Measurements from ENCODE around the gene TXN2. TPM values are rescaled to one million over a fixed set of nuclear protein-coding genes. Genes with fewer than 3 reads are reported as not detected.

The TXN2 gene
- total and polyA plus RNA-seq, 2 donors (not counting 1 experiment from before 2014, with no cell fraction given) = 25.3 to 118 TPM

GRCh38 chr22:36469094-36469710 is 12.2 kb downstream of the TXN2 start:
- Histone ChIP-seq H3K27me3 (ENCODE audit: control insufficient read depth, insufficient read depth, low read length) (no peaks in the 10 kb centered on the region), H3K4me3 (replicated peaks in 1 of 4; ENCODE audit: control extremely low read depth in 1 of 4, insufficient read depth in 1 of 4, low read depth in 3 of 4, low read length in 4 of 4) (no peak overlapping the region), H2AFZ (ENCODE audit: low read length) (no peak overlapping the region), H3K27ac (ENCODE audit: insufficient read depth, low read length) (peak overlapping the region; percentile 79), H3K4me1 (ENCODE audit: control insufficient read depth, extremely low read depth, insufficient read depth, low read length) (peaks cover 61% of the 10 kb centered on the region), H4K20me1 (ENCODE audit: control insufficient read depth, extremely low read depth, insufficient read depth, low read length) (no peaks in the 10 kb centered on the region), H3K4me2 (ENCODE audit: extremely low read depth, insufficient read depth, low read length) (peak overlapping the region; percentile 15), H3K9ac (ENCODE audit: insufficient read depth, low read length) (peak overlapping the region; percentile 34), H3K79me2 (ENCODE audit: control insufficient read depth, insufficient read depth, low read length) (peaks cover 18% of the 10 kb centered on the region), H3K36me3 (ENCODE audit: control insufficient read depth, insufficient read depth, low read length) (peaks cover 6% of the 10 kb centered on the region), H3K9me3 (ENCODE audit: control insufficient read depth, insufficient read depth, low read depth, low read length) (no peaks in the 10 kb centered on the region)
- DNase-seq (ENCODE audit: low read depth in 2 of 2) = no peak
- no peak for TF ChIP-seq CTCF (conservative IDR thresholded peaks at IDR 0.05 in 1 of 2, IDR thresholded peaks at IDR 0.05 in 1 of 2; ENCODE audit: low read depth in 1 of 2, low read length in 2 of 2)

- H3K79me2 ChIP-seq (ENCODE audit: control insufficient read depth, insufficient read depth, low read length) = peaks cover 18% of the 10 kb centered on the region
- H3K9me3 ChIP-seq (ENCODE audit: control insufficient read depth, insufficient read depth, low read depth, low read length) = no peaks in the 10 kb centered on the region
- no peaks in the 10 kb centered on the region for H4K20me1 ChIP-seq (ENCODE audit: control insufficient read depth, extremely low read depth, insufficient read depth, low read length)
- H2AFZ ChIP-seq (ENCODE audit: low read length) = no peak overlapping the region
- peak overlapping the region; percentile 99 for H3K27ac ChIP-seq (ENCODE audit: insufficient read depth, low read length)
- H3K4me2 ChIP-seq (ENCODE audit: extremely low read depth, insufficient read depth, low read length) = peak overlapping the region; percentile 92
- peaks cover 61% of the 10 kb centered on the region for H3K4me1 ChIP-seq (ENCODE audit: control insufficient read depth, extremely low read depth, insufficient read depth, low read length)
- no peaks in the 10 kb centered on the region for H3K27me3 ChIP-seq (ENCODE audit: control insufficient read depth, insufficient read depth, low read length)
- peak; percentile 97 to 98 for DNase-seq (ENCODE audit: low read depth in 2 of 2)
- TF ChIP-seq CTCF (conservative IDR thresholded peaks at IDR 0.05 in 1 of 2, IDR thresholded peaks at IDR 0.05 in 1 of 2; ENCODE audit: low read depth in 1 of 2, low read length in 2 of 2) = no peak
- no peak for TF ChIP-seq EZH2 (IDR thresholded peaks at IDR 0.05; ENCODE audit: low read length, missing control alignments)
- peak overlapping the region in 3 of 4 experiments; percentile 2 to 30 (median 24) for H3K4me3 ChIP-seq (replicated peaks in 1 of 4; ENCODE audit: control extremely low read depth in 1 of 4, insufficient read depth in 1 of 4, low read depth in 3 of 4, low read length in 4 of 4)
- H3K9ac ChIP-seq (ENCODE audit: insufficient read depth, low read length) = peak overlapping the region; percentile 64
- peaks cover 4% of the 10 kb centered on the region for H3K36me3 ChIP-seq (ENCODE audit: control insufficient read depth, insufficient read depth, low read length)
These were observed 13.5 kb downstream of the TXN2 start for GRCh38 chr22:36467946-36468345.

GRCh38 chr22:36467042-36467810 is 14.2 kb downstream of the TXN2 start:
- Histone ChIP-seq H3K27me3 (ENCODE audit: control insufficient read depth, insufficient read depth, low read length) (no peaks in the 10 kb centered on the region), H3K4me3 (replicated peaks in 1 of 4; ENCODE audit: control extremely low read depth in 1 of 4, insufficient read depth in 1 of 4, low read depth in 3 of 4, low read length in 4 of 4) (peak overlapping the region in 2 of 4 experiments; percentile 2 to 30), H3K4me2 (ENCODE audit: extremely low read depth, insufficient read depth, low read length) (peak overlapping the region; percentile 92), H3K4me1 (ENCODE audit: control insufficient read depth, extremely low read depth, insufficient read depth, low read length) (peaks cover 64% of the 10 kb centered on the region), H3K36me3 (ENCODE audit: control insufficient read depth, insufficient read depth, low read length) (peaks cover 4% of the 10 kb centered on the region), H3K9ac (ENCODE audit: insufficient read depth, low read length) (peak overlapping the region; percentile 64), H3K79me2 (ENCODE audit: control insufficient read depth, insufficient read depth, low read length) (peaks cover 18% of the 10 kb centered on the region), H4K20me1 (ENCODE audit: control insufficient read depth, extremely low read depth, insufficient read depth, low read length) (no peaks in the 10 kb centered on the region), H3K27ac (ENCODE audit: insufficient read depth, low read length) (peak overlapping the region; percentile 99), H3K9me3 (ENCODE audit: control insufficient read depth, insufficient read depth, low read depth, low read length) (no peaks in the 10 kb centered on the region), H2AFZ (ENCODE audit: low read length) (no peak overlapping the region)
- peak; percentile 91 to 94 for DNase-seq (ENCODE audit: low read depth in 2 of 2)
- TF ChIP-seq EZH2 (IDR thresholded peaks at IDR 0.05; ENCODE audit: low read length, missing control alignments) (no peak), CTCF (conservative IDR thresholded peaks at IDR 0.05 in 1 of 2, IDR thresholded peaks at IDR 0.05 in 1 of 2; ENCODE audit: low read depth in 1 of 2, low read length in 2 of 2) (no peak)

Data from fibroblast of lung (primary cell).